ENCODE data around the gene OR4M1.
"Not testable (repeated sequence)": the region's sequence is repeated elsewhere in the genome, so short reads cannot be mapped to it uniquely, and the experiment has no call there.

- TF ChIP-seq CTCF (conservative IDR thresholded peaks at IDR 0.05; ENCODE audit: low read length); EZH2phosphoT487 (IDR thresholded peaks at IDR 0.05; ENCODE audit: borderline replicate concordance): not testable (repeated sequence)
These were observed 14.8 kb downstream of the OR4M1 start for GRCh38 chr14:19788150-19788549.

Measured in Loucy (cell line).